ENCODE results near the gene CAMKK1.
"Not testable (repeated sequence)": the region's sequence is repeated elsewhere in the genome, so short reads cannot be mapped to it uniquely, and the experiment has no call there.

The CAMKK1 gene

DNA sequence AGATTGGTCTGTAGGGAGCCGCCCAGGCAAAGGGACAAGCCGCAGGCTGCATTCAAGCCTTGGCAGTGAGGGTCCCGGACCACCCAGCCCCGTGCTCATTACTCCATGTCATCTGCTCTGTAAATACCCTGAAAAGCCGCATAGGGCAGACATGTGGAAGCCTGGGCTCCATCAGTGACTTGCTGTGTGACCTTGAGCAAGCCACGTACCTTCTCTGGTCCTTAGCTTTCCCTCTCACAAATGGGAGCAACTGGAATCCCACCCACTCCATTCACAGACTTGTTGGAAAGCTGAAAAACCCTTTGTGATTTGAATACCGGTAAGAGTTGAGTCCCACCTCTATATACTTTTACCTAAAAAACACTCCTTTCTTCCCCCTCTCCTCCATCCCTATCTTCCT lies 11.9 kb downstream of the CAMKK1 start:
- in situ Hi-C loops (cut with MboI; ENCODE audit: low sequenced_read_pairs), result no loop called here

DNA sequence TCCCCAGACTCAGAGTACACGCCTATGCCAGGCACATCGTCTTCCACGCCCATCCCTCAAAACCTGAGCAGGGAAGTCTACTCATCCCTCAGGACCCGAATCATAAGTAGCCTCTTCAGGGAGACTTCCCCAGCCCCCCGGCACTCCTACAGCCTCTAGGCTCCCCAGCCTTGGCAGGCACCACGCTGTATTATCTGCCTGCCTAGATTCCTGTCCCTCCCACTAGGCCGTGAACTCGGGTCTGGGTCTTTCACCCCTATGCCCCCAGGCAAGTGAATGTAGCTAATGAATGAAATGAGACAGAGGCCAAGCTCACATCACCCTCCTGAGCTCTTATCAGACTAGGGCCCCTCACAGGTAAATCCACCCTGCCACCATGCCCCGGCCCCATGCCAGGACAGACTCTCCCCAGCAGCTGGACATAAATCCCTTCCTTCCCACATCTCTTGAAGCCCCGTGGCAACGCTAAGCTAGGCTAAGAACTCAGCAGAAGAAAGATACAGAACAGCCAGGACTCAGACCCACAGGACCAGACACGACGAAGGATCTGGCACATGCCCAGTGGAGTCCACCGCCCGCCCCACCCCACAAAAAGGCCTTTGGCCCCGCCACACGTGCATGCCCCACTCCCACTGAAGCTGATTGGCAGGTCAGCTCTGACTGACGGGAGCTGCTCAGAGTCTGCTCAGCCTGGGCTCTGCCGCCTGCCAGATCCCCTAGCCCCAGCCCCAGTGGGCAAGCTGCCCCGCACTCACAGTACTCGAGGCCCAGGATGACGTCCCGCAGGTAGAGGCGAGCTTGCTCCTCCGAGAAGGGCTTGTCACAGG lies 13.0 kb downstream of the CAMKK1 start:
- in situ Hi-C loops (cut with MboI; ENCODE audit: low sequenced_read_pairs), result no loop called here

DNA sequence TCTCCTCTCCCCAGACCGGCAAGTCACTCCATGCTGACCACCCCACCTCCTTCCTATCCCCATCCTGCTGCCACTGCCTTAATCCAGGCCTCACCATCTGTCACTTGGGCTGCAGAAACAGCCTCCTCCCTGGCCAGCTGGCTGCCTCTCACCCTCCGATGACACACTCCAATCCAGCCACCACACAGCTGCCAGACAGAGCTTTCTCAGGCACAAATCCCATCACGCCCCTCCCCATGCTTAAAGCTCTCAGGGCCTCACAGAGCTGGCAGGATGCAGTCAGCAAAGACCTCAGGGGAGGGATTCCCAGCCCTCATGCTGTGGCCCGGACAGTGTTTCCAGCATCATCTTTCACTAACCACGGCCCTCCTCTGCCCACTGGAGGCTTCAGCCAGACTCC lies 13.7 kb downstream of the CAMKK1 start:
- in situ Hi-C loops (cut with MboI; ENCODE audit: low sequenced_read_pairs), result no loop called here

DNA sequence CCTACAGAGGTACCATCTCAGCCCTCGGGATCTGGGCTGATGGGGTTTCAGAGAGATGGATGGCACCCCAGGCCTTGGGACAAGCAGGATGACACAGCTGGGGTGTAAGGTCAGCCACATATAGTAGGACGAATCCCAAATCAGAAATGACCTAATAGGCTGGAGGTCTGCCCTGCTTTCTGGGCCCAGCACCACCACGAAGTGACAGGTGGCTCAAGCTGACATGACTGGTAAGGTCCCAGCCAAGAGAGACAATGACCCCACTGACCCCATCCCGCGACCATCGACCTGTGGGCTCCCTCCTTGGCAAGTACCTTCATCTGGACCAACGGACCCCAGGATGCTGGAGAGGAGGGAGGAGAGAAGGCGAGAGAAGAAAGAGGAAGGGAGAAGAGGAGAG lies 15.6 kb downstream of the CAMKK1 start:
- in situ Hi-C loops (cut with MboI; ENCODE audit: low sequenced_read_pairs), result no loop called here

DNA sequence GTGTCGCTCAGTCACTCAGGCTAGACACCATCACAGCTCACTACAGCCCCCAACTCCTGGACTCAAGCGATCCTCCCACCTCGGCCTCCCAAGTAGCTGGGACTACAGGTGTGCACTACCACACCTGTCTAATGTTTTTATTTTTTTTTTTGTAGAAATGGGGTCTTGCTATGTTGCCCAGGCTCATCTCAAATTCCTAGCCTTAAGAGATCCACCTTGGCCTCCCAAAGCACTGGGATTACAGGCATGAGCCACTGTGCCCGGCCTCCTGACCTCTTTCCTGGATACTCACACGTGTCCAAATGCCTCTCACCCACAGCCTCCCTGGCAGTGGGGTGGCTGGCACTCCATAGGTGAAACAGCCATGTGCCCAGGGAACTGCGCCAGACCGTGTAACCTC lies 17.5 kb downstream of the CAMKK1 start:
- in situ Hi-C loops (cut with MboI; ENCODE audit: low sequenced_read_pairs), result no loop called here

DNA sequence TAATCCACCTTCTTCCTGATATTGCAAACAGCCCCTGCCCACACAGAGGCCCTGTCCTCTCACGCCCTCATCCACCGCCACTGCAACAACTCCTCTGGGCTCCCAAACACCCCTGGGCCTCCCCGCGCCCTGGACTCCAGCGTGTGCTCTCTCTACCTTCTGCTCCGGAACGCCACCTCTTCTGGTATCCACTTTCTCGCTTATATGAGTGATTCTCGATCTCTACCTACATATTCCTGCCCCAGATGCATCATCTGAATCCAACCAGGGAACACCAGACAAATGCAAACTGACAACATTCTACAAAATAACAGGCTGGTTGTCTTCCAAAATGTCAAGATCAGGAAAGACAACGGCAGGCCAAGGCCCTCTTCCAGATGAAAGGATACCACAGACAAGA lies 19.0 kb downstream of the CAMKK1 start:
- in situ Hi-C loops (cut with MboI; ENCODE audit: low sequenced_read_pairs), result no loop called here

DNA sequence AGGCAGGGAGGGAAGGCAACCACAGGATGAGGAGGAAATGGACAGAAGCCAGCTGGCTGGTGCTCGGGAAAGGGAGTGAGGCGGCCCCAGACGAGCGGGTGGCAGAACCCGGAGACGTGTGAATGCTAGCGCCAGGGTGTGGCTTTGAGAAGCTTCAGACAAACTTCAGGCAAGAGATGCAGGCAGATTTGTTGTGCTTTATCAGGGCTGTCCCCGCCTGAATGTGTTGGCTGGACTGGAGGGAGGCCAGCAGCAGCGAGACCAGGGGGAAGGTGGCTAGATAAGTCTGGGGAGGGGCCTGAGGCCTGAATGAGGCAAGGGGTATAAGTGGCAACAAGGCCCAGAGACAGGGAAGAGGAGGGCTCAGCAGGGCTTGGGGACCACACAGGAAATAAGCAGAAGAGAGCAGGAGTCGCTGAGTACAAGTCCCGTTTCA lies 22.0 kb downstream of the CAMKK1 start:
- in situ Hi-C loops (cut with MboI; ENCODE audit: low sequenced_read_pairs), result no loop called here

DNA sequence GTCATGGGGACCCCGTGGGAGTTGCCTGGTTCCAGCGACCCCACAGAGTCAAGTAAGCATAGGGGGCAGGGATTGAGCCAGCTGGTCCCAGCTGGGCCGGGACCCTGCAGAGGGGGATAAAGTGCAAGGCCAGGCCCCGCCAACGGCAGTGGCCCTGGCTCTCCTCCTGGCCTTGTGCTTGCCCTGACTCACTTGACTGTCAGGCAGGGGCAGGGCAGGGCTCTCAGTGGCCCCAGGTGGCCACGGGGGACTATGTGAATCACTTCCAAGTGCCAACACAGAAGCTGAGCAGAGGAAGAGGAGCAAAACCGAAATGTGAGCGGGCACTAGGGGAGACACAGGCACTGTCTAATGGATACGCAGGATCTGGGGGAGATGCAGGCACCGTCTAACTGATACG lies 25.2 kb downstream of the CAMKK1 start:
- in situ Hi-C loops (cut with MboI; ENCODE audit: low sequenced_read_pairs), result no loop called here

DNA sequence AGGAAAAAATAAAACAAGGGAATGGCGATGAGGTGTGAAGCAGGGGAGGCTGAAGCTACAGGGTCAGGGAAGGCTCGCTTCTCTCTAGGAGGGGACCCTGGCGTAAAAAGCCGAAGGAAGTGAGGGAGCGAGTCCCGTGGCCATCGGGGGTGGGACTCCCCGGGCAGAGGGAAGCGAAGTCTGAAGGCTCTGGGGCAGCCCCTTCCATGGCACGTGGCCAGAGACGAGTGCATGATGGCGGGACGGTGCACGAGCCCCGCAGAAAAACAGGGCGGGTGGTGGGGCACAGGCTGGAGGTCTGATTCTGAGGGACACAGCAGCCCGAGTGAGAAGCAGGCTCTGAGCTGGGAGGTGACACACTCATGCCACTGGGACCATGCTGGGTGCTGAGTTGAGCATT lies 25.7 kb downstream of the CAMKK1 start:
- in situ Hi-C loops (cut with MboI; ENCODE audit: low sequenced_read_pairs), result no loop called here

DNA sequence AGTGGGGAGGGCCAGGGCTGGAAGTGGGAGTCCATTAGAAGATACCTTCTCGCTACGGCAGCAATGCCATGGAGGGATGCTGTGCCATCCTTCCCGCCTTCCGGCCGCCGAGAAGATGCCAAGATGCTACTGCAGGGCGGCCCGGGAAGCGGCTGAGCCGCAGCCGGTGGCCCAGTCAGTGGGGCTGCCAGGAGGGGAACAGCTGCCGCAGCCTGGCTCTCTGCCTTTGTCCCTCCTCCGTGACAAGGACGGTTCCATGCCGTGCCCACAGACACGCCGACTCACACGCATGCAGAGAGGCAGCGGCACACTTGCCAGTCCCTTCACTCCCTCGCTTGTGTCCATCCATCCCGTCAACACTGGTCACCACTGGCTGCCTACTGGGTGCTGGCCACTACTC lies 26.6 kb downstream of the CAMKK1 start:
- in situ Hi-C loops (cut with MboI; ENCODE audit: low sequenced_read_pairs), result no loop called here

DNA sequence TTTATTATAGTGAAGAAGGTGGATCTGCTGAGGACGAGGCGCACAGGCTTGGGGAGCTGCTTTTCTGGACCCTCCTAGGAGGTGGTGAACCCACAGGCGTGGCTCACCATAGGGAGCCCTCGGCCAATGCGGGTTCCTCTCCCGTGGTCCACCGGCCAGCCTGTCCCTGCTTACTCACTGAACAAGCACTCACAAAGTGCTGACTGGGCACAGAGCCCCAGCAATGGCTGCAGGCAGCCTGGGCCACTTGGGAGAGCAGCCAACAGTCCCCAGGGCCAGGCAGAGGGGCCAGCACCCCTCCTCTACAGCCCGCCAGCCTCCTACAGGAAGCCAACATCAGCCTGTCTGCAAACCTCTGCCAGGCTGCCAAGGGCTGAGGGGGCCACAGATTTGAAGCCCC lies 27.7 kb downstream of the CAMKK1 start:
- in situ Hi-C loops (cut with MboI; ENCODE audit: low sequenced_read_pairs), result no loop called here

DNA sequence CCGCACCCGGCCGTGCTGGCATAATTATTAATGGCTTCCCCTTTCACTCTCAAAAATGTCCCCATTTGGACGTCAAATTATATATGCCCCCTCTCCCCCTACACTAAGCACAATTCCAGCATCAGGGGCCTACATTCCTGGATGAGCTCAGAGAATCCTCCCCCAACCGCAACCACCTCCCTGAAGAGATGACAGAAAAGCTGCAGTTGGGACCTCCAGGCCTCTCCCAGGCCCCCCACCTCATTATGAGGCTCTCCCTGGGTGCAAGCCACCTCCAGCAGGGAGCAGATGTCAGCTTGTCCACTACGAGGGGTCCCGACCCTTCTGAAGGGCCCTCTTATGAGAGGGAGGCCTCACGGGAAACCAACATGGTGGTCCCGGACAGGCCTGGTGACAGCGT lies 28.3 kb downstream of the CAMKK1 start:
- in situ Hi-C loops (cut with MboI; ENCODE audit: low sequenced_read_pairs), result no loop called here

DNA sequence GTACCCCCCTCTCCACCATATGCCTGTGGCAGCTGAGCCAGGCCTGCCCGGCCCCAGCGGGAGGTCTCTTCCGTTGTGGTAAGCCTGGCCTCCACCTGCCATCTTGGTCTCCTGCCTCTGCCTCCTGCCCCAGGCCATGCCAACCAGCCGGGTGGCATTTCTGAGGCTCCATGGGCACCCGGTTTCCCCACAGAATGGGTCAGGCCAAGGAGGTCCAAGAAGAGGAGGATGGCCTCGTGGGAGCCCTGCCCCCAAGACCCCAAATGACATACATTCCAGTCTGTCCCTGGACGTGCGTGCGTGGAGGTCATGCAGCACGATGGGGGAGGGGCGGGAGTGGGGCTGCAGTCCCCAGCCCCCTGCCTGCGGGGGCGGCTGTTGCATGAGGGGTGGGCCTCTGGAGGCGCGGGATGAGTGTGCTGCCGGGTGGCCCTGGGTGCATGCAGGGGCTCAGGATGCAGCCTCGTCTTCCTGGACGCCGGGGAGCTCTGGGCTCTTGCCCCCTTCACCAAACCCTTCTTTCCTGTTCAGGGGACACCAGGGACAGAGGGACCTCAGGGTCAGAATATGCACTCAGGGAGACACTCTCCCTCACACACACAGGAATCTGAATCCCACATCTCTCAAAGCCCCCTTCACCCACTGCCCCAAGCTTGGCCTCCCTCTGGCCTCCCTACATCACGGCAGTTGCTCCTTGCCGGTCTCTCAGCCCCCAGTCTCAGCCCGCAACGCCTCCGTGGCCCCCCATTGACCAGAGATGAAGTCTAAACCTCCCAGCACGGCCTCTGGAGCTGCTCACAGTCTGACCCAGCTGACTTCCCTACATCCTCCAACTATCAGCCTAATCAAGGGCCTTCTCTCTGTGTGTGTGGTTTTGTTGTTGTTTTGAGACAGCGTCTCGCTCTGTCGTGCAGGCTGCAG lies 30.8 kb downstream of the CAMKK1 start:
- in situ Hi-C loops (cut with MboI; ENCODE audit: low sequenced_read_pairs), result no loop called here

DNA sequence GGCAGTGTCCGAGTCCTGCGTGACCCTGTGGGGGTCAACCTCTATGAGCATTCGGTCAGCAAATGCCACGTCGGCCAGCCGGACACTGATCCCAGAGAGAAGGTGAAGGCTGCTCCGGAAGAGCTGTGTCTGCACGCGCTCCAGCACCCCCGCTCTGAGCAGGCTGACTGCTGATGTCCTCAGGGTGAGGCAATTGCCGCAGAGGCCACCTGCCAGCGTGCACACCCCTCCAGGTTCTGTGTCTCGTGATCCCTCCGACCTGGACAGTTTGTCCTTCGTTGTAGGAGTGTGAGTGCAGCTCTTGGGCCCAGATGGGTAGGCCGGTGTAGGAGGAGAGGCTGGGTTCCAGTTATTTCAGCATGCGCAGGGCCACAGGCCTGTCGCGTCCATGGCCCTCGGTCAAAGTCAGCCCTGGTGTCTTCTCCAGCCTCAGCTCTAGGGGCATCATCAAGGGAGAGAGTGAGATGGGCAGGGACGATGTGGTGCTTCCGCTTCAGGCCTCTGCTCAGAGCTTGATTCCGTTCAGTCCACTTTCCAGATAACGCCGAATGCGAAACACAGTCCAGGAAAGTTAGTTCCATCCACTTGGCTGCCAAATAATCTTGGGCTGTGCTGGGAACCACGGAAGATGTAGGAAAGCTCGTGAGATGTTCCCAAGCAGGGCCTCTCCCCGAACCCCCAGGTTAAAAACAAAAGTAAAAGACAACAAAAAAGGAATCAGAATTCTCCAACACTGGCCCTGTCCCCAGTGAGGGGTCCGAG lies 31.7 kb downstream of the CAMKK1 start:
- in situ Hi-C loops (cut with MboI; ENCODE audit: low sequenced_read_pairs), result no loop called here

DNA sequence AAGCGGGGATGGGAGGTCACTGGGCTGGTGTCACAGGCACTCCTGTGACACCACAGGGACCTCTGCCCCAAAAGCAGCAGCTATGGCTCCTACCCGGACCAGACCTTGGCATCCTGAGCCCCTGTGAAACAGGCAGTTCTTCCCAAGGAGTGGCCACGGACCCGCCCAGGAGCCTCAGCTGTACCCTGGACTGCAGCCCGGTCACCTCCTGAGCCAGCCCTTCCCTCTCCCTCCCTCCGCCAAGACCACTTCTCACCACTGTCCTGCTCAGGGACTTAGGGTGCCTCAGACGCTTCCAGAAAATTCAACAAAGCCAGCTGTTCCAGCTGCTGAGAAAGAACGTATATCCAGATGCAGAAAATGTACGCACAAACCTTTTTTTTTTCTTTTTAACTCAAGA lies 32.9 kb downstream of the CAMKK1 start:
- in situ Hi-C loops (cut with MboI; ENCODE audit: low sequenced_read_pairs), result no loop called here

DNA sequence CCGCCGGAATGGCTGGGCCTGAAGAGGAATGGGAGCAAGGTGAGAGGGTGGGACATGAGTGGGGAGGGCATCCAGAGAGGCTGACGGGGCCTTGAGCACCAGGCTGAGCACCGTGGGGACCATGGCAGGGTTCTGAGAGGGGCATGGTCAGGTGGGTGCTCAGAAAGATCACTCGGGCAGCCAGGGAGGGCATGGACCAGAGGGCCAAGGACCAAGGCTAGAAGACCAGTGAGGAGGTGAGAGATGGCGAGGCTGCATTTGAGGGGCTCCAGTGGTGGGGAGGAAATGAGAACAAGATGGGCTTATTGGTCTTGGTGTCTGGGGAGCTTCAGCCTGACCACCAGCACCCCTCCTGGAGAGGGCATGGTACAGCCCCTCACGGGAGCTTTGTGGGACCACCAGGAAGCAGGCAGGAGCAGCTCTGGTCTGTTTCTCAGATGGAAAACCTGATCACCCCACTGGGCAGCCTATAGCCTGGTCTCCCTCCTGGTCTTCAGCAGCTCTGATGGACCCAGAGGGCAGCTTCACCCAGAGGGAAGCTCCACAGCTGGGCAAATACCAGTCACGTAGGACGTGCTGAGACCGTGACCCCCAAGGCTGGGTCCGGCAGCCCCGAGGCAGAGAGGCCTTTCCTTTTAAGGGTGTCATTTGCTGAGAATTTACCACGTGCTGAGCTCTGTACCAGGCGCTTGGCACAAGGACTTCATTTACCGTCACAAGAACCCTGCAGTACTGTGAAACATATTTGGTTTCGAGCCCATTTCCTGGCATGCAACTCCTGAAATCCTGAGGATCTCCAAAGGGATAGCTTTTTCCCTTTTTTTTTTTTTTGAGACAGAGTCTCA lies 35.4 kb downstream of the CAMKK1 start:
- in situ Hi-C loops (cut with MboI; ENCODE audit: low sequenced_read_pairs), result no loop called here

DNA sequence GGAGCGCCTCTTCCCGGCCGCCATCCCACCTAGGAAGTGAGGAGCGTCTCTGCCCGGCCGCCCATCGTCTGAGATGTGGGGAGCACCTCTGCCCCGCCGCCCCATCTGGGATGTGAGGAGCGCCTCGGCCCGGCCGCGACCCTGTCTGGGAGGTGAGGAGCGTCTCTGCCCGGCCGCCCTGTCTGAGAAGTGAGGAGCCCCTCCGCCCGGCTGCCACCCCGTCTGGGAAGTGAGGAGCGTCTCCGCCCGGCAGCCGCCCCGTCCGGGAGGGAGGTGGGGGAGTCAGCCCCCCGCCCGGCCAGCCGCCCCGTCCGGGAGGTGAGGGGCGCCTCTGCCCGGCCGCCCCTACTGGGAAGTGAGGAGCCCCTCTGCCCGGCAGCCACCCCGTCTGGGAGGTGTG lies 38.6 kb downstream of the CAMKK1 start:
- in situ Hi-C loops (cut with MboI; ENCODE audit: low sequenced_read_pairs), result not testable (repeated sequence)

DNA sequence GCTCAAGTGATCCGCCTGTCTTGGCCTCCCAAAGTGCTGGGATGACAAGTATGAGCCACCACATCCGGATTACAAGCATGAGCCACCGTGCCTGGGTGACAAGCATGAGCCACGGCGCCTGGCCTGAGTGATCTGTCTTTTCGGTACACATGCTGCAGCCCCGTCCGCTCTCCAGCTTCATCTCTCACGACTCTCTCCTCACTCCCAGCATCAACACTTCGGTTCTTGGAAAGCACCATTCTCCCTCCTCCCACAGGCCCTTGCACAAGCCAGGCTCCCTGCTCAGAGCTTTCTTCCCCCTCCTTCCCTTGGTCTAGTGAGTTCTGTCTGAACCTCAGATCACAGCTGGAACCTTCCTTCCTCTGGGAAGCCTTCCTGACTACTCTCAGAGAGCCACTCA lies 40.3 kb downstream of the CAMKK1 start:
- in situ Hi-C loops (cut with MboI; ENCODE audit: low sequenced_read_pairs), result no loop called here

DNA sequence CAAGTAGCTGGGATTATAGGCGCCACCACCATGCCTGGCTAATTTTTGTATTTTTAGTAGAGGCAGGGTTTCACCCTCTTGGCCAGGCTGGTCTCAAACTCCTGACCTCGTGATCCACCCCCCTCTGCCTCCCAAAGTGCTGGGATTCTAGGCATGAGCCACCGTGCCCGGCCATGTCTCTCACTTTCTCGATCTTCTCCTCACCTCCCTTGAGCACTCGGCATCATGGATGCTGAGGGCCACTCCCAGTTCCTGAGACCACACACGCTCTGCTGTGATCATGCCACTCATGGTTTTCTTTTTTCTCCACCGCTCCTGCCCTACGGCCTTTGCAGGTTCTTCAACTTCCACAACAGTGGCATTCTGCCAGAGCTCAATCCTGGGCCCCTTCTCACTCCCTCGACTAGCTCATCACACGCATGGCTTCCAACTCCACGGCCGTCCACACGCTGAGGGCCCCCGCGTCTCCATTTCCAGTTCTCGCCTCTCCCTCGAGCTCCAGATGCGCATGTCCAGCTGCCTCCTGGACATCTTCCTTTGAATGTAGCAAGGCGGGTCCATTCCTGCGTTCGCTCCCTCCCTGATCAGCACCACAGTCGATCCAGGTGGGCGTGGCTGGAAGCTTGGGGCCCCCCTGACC lies 41.3 kb downstream of the CAMKK1 start:
- in situ Hi-C loops (cut with MboI; ENCODE audit: low sequenced_read_pairs), result no loop called here

Data from HL-60/S4 treated with phorbol 12-myristate 13-acetate at 8.2 ng/mL for 4 days and 3 days (cell line).